AG04450 (cell line): Measurements from ENCODE around the gene FITM2. TPM values are rescaled to one million over a fixed set of nuclear protein-coding genes. Genes with fewer than 3 reads are reported as not detected.

Experiments used
- CTCF ChIA-PET: fragments of 300-600, 350-600 bp; formaldehyde crosslinking; extraction: SDS; loops from one replicate; lab custom pipeline; 2022; ENCODE audit warnings: antibody characterized with exemption, inconsistent platforms; lab: Charles Lee
- POLR2A ChIA-PET: fragments of 350-600 bp; formaldehyde crosslinking; extraction: SDS; loops from one replicate; lab custom pipeline; 2021; ENCODE audit warnings: antibody characterized with exemption, inconsistent platforms; lab: Yijun Ruan, JAX
- DNase-seq: peaks from one replicate; pipeline ENCODE4 v3.0.0-alpha.2; 2011; ENCODE audit warnings: low read depth, low spot score
- H3K27ac ChIP-seq: one replicate; pipeline ENCODE4 v1.5.1; 2012; ENCODE audit warnings: low read depth, low read length, control low read depth
- H3K27me3 ChIP-seq: one replicate; pipeline ENCODE4 v1.6.0; 2012; ENCODE audit warnings: low read length; ENCODE audit not compliant: control insufficient read depth, insufficient read depth
- H3K4me3 ChIP-seq: 2 replicates; pipeline ENCODE4 v1.5.1; 2011; ENCODE audit warnings: mild to moderate bottlenecking, low read depth, low read length, control low read depth
- H3K9me3 ChIP-seq: 2 replicates; pipeline ENCODE4 v1.5.1; 2012; ENCODE audit warnings: low read length; ENCODE audit not compliant: control insufficient read depth, insufficient read depth
- polyA plus RNA-seq: library from polyadenylated mRNA; depleted of rRNA; stranded (reverse); fragments of >200 nt; gene quantifications from 2 replicates; pipeline ENCODE4 v1.2.3, GENCODE V29; 2011
- TF ChIP-seq, protein P1 (sequence below): IDR thresholded peaks from 2 replicates; pipeline ENCODE4 v1.5.1; 2011; ENCODE audit warnings: low read depth, low read length, control low read depth, inconsistent platforms

The FITM2 gene
- polyA plus RNA-seq, 1 experiment, result 4.4 TPM

DNA sequence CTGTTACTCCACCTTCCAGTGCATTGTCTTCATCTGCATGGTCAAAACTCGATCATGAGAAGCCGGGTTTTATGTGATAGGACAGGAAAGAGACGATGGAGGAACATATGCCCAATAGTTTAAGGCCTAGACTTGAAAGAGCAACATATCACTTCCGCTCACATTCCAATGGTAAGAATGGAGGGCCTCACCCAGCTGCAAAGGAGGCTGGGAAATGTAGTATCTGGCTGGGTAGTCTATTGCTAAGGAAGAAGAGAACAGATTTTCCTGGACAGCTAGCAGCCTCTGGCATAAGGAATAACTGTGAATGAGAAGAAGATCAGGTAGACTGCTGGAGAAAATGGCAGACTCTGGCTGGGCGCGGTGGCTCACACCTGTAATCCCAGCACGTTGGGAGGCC, 19.2 kb downstream of the FITM2 start:
- no peaks in the 10 kb centered on the region for H3K9me3 ChIP-seq
- ChIA-PET POLR2A (no interaction called here), CTCF (no interaction called here)
- no peak overlapping the region for H3K4me3 ChIP-seq
- no peaks in the 10 kb centered on the region for H3K27me3 ChIP-seq
- TF ChIP-seq, protein P1, sequence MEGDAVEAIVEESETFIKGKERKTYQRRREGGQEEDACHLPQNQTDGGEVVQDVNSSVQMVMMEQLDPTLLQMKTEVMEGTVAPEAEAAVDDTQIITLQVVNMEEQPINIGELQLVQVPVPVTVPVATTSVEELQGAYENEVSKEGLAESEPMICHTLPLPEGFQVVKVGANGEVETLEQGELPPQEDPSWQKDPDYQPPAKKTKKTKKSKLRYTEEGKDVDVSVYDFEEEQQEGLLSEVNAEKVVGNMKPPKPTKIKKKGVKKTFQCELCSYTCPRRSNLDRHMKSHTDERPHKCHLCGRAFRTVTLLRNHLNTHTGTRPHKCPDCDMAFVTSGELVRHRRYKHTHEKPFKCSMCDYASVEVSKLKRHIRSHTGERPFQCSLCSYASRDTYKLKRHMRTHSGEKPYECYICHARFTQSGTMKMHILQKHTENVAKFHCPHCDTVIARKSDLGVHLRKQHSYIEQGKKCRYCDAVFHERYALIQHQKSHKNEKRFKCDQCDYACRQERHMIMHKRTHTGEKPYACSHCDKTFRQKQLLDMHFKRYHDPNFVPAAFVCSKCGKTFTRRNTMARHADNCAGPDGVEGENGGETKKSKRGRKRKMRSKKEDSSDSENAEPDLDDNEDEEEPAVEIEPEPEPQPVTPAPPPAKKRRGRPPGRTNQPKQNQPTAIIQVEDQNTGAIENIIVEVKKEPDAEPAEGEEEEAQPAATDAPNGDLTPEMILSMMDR, result no peak
- H3K27ac ChIP-seq, result no peak overlapping the region
- DNase-seq, result no peak

DNA sequence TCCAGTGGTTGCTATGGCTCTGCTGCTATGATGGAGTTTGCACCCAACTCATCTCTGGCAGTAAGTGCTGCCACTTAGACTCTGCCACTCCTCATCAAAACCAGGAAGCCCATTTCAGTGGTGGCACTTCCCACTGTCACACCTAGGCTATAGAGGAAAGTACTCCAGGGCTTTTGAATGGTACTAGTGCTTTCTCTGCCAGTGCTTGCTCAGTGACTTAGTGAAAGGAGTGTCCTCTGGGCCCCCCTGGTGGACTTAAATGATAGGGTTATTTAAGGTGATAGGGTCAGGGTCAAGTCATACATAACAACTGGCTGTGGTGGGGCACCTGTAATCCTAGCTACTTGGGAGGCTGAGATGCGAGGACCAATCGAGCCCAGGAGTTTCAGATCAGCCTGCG, 22.8 kb downstream of the FITM2 start:
- ChIA-PET POLR2A (no interaction called here), CTCF (no interaction called here)
- Histone ChIP-seq H3K9me3 (no peaks in the 10 kb centered on the region), H3K4me3 (no peak overlapping the region), H3K27me3 (no peaks in the 10 kb centered on the region), H3K27ac (no peak overlapping the region)
- TF ChIP-seq, protein P1, result no peak
- no peak for DNase-seq

DNA sequence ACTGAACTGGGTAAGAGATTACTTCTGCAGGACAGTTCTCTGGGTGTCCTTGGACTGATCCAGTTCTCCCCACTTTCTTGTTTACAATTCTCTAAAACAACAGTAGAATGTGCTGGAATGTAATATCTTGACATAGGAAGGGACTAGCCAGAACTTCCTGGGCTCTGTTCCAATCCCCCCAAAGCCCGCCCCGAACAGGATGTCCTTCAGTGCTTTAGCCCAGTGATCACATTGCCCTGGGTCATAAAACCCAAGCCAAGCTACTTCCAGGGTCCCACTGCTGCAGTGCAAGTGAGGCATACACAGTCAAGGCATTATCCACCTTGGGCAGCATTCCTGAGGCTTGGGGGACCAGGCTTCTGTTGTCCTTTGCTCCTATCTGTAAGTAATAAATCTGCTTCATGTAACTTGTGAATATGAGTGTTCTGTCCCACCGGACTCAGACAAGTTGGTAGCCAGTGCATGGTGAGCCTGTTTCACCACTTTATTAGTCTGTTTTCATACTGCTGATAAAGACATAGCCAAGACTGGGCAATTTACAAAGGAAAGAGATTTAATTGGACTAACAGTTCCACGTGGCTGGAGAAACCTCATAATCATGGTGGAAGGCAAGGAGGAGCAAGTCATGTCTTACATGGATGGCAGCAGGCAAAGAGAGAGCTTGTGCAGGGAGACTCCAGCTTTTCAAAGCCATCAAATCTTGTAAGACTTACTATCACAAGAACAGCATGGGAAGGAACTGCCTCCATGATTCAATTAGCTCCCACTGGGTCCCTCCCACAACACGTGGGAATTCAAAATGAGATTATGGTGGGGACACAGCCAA, 23.5 kb downstream of the FITM2 start:
- POLR2A ChIA-PET, result no interaction called here
- H3K27me3 ChIP-seq, result no peaks in the 10 kb centered on the region
- no peak for DNase-seq
- no peak overlapping the region for H3K27ac ChIP-seq
- CTCF ChIA-PET, result no interaction called here
- H3K4me3 ChIP-seq, result no peak overlapping the region
- H3K9me3 ChIP-seq, result no peaks in the 10 kb centered on the region
- TF ChIP-seq, protein P1, result no peak

DNA sequence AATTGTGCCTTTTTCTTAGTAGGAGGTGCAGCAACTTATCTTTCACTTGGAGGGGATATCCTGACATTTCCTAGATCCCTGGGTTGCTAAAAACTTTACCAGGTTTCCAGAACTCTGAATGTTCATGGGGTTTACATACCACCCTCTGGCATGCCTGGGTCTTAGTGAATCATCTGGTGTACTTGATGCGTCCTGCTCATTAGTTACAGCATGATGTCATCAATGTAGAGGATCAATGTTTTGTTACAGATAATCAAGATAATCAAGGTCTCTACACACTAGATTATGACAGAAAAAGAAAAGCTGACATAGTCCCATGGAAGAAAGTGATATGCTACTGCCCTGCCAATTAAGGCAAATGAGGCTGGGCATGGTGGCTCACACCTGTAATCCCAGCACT, 27.0 kb downstream of the FITM2 start:
- Histone ChIP-seq H3K27me3 (no peaks in the 10 kb centered on the region), H3K9me3 (no peaks in the 10 kb centered on the region), H3K27ac (no peak overlapping the region), H3K4me3 (no peak overlapping the region)
- POLR2A ChIA-PET, result no interaction called here
- TF ChIP-seq, protein P1, result no peak
- no peak for DNase-seq
- CTCF ChIA-PET, result interaction anchor here (2.7 kb wide), 1 partner anchor 27 kb away, joined by 10 read pairs; the partner anchor contains the start of gene FITM2

DNA sequence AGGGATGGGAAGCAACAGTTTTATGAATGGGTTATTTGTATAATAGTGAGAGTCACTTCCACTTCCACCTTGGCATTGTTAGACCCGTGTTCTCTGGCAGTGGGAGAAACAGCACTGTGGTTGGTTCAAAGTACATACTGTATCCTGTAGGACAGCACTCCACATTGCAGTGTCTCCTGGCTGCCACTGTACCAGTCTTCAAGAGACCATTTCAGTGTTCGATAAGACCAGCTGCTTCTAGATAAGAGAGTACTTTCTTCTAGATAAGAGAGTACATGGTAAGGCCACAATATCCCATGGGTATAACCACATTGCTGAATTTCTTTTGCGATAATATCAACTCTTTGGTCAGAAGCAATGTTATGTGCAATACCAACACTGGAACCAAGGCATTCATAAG, 28.8 kb downstream of the FITM2 start:
- ChIA-PET POLR2A (no interaction called here), CTCF (interaction anchor here (0.6 to 2.7 kb wide), 2 partner anchors 29 to 327 kb away, joined by 4 to 10 read pairs; partner anchors contain the start of gene FITM2)
- TF ChIP-seq, protein P1, result no peak
- H3K9me3 ChIP-seq, result no peaks in the 10 kb centered on the region
- no peak overlapping the region for H3K4me3 ChIP-seq
- H3K27me3 ChIP-seq, result no peaks in the 10 kb centered on the region
- DNase-seq, result no peak
- H3K27ac ChIP-seq, result no peak overlapping the region
